Gastrocnemius medialis (tissue), 4 donors: Measurements from ENCODE around the gene CCNQ.

Experiments
- CTCF ChIP-seq, 5 experiments: fragments of 450-650 bp in 3 of 5; fragments of 200-600 bp in 2 of 5; sonication (generic) in 2 of 5; IDR thresholded peaks in 4 of 5; conservative IDR thresholded peaks in 1 of 5; 1 replicate in 4 of 5; 2 replicates in 1 of 5; pipeline ENCODE4 v1.5.1; 2016 to 2019; ENCODE audit warnings: antibody characterized with exemption in 5 of 5, mild to moderate bottlenecking in 3 of 5, moderate library complexity in 3 of 5
- POLR2A ChIP-seq, 2 donors: fragments of 450-650 bp; IDR thresholded peaks; one replicate each; pipeline ENCODE4 v1.6.1; 2017; ENCODE audit warnings: antibody characterized with exemption in 2 of 2, mild to moderate bottlenecking in 2 of 2, moderate library complexity in 2 of 2

- no peak for TF ChIP-seq CTCF (IDR thresholded peaks at IDR 0.05 in 4 of 5, conservative IDR thresholded peaks at IDR 0.05 in 1 of 5)
- TF ChIP-seq POLR2A (IDR thresholded peaks at IDR 0.05) = no peak
Observed at GRCh38 chrX:153549231-153549630, 49.7 kb downstream of the CCNQ start.
